ENCODE data around the gene ERC2.

- TF ChIP-seq CTCF (IDR thresholded peaks at IDR 0.05; ENCODE audit: insufficient read depth, low read length, poor library complexity, severe bottlenecking): no peak
- TF ChIP-seq EZH2phosphoT487 (conservative IDR thresholded peaks at IDR 0.05; ENCODE audit: low read length): no peak
Measured at GRCh38 chr3:55546866-55547669, 921.2 kb downstream of the ERC2 start.

All from SU-DHL-6 (cell line).